GM12801 (cell line): Measurements from ENCODE around the gene CDKN3.

Experiments used
- CTCF ChIP-seq: IDR thresholded peaks from one replicate; pipeline ENCODE4 v1.5.1; 2011; ENCODE audit warnings: control low read depth; ENCODE audit not compliant: insufficient read length; ENCODE audit errors: extremely low read depth

The CDKN3 gene

GRCh38 chr14:54457609-54457996 is 60.8 kb downstream of the CDKN3 start:
- TF ChIP-seq CTCF, result no peak

- no peak for TF ChIP-seq CTCF
Observed at GRCh38 chr14:54459106-54459505, 62.3 kb downstream of the CDKN3 start.

- TF ChIP-seq CTCF, result no peak
Observed at GRCh38 chr14:54462048-54462447, 65.2 kb downstream of the CDKN3 start.

- no peak for TF ChIP-seq CTCF
Observed at GRCh38 chr14:54465654-54466053, 68.8 kb downstream of the CDKN3 start.

GRCh38 chr14:54467280-54467679 is 70.5 kb downstream of the CDKN3 start:
- TF ChIP-seq CTCF, result no peak
